GM21737 (cell line): ENCODE results near the gene AHI1.
"Not testable (repeated sequence)": the region's sequence is repeated elsewhere in the genome, so short reads cannot be mapped to it uniquely, and the experiment has no call there.

Experiments used
- ATAC-seq: cut with Tn5 transposase; IDR thresholded peaks from one replicate; pipeline ENCODE4 v1.9.1; 2021; ENCODE audit warnings: mild to moderate bottlenecking, moderate library complexity; ENCODE audit not compliant: unreplicated experiment

Gene AHI1

GRCh38 chr6:135397172-135397952 is 100.2 kb downstream of the AHI1 start:
- ATAC-seq, result no peak

- no peak for ATAC-seq
Observed at GRCh38 chr6:135395136-135395535, 102.4 kb downstream of the AHI1 start.

GRCh38 chr6:135393289-135393688 is 104.3 kb downstream of the AHI1 start:
- ATAC-seq, result no peak

GRCh38 chr6:135390458-135390857 is 107.1 kb downstream of the AHI1 start:
- ATAC-seq, result no peak

GRCh38 chr6:135385299-135385698 is 112.2 kb downstream of the AHI1 start:
- no peak for ATAC-seq

GRCh38 chr6:135383766-135384165 is 113.8 kb downstream of the AHI1 start:
- ATAC-seq, result no peak

GRCh38 chr6:135383301-135383700 is 114.2 kb downstream of the AHI1 start:
- ATAC-seq, result no peak

GRCh38 chr6:135382182-135382628 is 115.3 kb downstream of the AHI1 start:
- ATAC-seq, result peak; percentile 84

- ATAC-seq, result no peak
Observed at GRCh38 chr6:135380793-135381192, 116.7 kb downstream of the AHI1 start.

GRCh38 chr6:135379647-135380046 is 117.9 kb downstream of the AHI1 start:
- ATAC-seq, result no peak

GRCh38 chr6:135372758-135373157 is 124.8 kb downstream of the AHI1 start:
- ATAC-seq, result no peak

GRCh38 chr6:135363622-135364021 is 133.9 kb downstream of the AHI1 start:
- not testable (repeated sequence) for ATAC-seq

- no peak for ATAC-seq
Observed at GRCh38 chr6:135362124-135362523, 135.4 kb downstream of the AHI1 start.

- ATAC-seq, result no peak
Observed at GRCh38 chr6:135360222-135360621, 137.3 kb downstream of the AHI1 start.

- ATAC-seq, result no peak
Observed at GRCh38 chr6:135358985-135359384, 138.6 kb downstream of the AHI1 start.

- ATAC-seq, result no peak
Observed at GRCh38 chr6:135358251-135358821, 139.2 kb downstream of the AHI1 start.

GRCh38 chr6:135354407-135354806 is 143.1 kb downstream of the AHI1 start:
- ATAC-seq, result no peak

GRCh38 chr6:135353113-135353512 is 144.4 kb downstream of the AHI1 start:
- no peak for ATAC-seq

GRCh38 chr6:135351635-135352034 is 145.9 kb downstream of the AHI1 start:
- no peak for ATAC-seq

GRCh38 chr6:135347887-135348286 is 149.7 kb downstream of the AHI1 start:
- ATAC-seq, result no peak

GRCh38 chr6:135346747-135347146 is 150.8 kb downstream of the AHI1 start:
- ATAC-seq, result no peak

- no peak for ATAC-seq
Observed at GRCh38 chr6:135344526-135344925, 153.0 kb downstream of the AHI1 start.
